HG03097 (cell line): ENCODE measurements around the gene TRIM47.

Experiments used
- ATAC-seq: cut with Tn5 transposase; IDR thresholded peaks from one replicate; pipeline ENCODE4 v1.9.1; 2021; ENCODE audit not compliant: unreplicated experiment, low FRiP score

The TRIM47 gene

GRCh38 chr17:75848523-75849278 is 29.7 kb downstream of the TRIM47 start:
- ATAC-seq, result no peak

GRCh38 chr17:75847614-75848522 is 30.5 kb downstream of the TRIM47 start:
- ATAC-seq, result no peak

- no peak for ATAC-seq
Measured at GRCh38 chr17:75846692-75847613, 31.4 kb downstream of the TRIM47 start.

- ATAC-seq, result no peak
Measured at GRCh38 chr17:75845933-75846691, 32.3 kb downstream of the TRIM47 start.

DNA sequence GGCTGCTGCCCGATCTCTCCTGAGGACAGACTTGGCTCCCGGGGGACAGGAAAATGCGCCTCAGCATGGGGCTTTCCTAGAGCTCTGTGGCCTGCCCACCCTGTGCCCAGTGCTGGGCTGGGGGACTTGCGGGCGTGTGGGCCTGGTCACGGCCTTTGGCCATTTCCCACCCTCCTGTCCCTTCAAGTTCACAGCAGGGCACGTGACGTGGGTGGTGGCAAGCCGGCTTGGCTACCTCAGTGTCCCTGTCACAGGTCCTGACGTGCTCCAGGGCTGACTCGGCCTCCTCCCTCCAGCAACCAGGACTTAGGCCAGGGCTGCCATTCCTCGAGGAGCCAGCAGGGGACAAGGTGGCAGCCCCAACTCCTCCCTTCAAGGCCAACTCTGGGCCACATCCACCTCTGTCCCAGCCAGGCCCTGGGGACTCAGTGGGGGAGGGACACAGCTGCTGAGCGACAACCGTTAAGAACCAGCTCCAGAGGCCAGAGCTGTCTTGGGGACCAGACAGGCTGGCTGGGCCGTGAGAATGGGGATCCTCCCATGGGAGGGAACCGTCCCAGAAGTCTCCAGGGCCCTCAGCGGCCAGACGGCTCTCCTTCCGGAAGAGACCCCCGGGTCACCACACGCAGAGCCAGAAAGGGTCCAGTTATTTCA is 33.2 kb downstream of the TRIM47 start:
- no peak for ATAC-seq

GRCh38 chr17:75844530-75845057 is 33.8 kb downstream of the TRIM47 start:
- no peak for ATAC-seq

DNA sequence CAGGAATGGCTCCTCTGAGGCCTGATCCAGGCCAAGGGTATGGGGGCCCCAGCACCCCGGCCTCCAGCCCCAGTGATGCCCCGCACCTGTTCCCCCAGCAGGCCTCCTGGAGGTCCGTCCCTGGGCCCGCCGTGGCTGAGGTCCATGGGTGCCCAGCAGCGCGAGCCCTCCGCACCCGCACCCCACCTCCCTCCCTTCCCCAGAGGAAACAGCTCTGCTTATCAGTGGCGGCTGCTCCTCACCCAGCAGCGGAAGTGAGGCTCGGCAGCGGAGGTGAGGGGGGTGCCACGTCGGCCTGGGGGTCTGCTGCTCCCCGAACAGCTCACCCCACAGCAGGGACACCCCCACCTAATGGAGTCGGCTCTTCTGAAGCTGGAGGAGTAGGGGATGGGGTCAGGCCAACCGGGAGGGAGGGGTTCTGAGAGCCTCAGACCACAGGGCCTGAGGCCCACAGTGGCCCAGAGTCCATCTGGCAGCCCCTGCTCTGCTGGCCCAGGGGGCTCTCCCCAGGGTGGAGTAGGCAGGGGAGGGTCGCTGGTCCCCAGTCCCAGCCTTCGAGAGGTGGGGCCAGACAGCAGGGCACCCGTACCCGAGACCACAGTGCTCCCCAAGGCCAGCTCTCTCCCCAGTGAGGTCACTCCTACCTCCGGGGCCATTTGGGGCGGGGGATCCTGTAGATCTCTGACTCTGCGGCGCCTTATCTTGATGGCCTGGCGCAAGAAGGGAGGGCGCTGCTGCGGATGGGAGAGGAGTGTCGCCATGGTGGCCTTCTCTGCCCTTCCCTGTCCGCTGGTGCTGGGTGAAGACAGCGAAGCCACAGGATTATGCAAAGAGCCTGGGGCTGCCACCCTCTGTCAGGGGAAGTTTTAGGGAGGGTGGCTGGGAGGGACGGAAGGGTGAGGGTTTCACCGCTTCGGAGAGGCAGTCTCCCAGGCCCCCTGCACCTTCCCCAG is 34.5 kb downstream of the TRIM47 start, which contains the start of gene UNC13D:
TSS of gene UNC13D (minus strand) at position 828 of the 953 bp plus-strand sequence. CDS start at position 761, 67 bp downstream.
- ATAC-seq, result no peak

DNA sequence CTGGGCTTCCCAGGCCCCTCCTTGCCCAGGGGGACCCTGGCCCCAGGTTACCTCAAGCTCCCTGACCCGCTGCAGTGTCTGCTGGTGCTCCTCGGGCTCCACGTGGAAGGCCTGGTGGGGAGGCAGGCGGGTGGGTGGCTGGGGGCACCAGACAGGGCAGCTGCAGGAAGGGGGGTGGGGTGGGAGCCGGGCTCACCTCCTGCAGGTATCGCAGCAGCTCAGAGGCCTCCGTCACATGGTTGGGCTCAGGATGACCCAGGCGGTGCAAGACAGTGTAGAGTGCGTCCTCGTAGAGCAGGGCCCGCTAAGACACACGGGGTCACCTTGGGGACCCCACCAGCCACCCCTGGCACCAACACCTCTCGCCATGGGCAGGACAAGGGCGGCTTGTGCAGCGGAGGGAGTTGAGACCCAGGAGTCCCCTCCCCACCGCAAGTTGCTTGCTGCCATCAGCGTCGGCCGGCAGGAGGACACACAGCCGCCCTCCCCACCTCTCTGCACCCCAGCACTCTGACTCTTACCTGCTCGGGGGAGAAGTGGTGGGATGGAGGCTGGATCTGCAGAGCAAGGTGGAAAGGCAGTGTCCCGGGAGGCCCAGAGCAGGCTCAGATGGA is 35.3 kb downstream of the TRIM47 start:
- no peak for ATAC-seq

GRCh38 chr17:75842411-75842810 is 36.0 kb downstream of the TRIM47 start:
- no peak for ATAC-seq

- no peak for ATAC-seq
Measured at GRCh38 chr17:75840799-75841164, 37.6 kb downstream of the TRIM47 start.

DNA sequence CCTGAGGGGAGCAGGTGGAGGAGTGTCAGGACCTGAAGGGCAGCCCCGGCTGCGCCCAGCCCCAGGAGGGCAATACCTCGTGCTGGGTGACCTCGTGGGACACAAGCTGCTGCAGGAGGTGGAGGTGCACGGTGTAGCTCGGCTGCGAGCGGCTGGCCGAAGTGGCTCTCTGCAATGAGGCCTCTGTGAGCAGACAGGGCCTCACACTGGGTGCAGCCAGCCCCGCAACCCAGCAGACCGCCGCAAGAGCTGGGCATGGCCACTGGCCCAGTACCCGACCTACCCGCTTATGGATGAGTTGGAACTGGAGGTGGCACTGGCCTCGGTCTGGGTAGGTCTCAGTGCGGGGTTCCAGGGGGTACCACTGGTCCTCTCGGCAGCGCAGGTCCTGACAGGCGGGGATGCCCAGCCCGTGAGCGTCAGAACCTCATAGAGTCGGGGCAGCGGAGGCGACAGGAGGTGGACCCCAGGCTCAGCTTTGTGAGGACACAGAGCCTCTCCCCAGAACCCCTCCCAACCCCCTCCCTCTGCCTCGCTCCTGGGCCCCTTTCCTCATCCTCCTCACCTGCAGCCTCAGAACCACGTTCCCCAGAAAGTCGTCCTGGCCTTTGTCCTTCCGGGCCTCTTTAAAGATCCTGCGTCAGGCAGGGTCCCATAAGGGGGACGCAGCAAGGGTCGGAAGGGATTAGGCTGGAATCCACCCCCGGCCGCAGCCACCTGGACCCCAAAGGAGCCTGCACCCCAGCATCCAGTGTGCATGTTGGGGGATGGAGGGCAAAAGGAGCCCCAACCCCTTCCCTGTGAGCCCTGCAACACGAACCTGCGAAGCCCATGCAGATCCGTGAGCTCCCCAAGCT is 38.2 kb downstream of the TRIM47 start:
- ATAC-seq, result no peak

DNA sequence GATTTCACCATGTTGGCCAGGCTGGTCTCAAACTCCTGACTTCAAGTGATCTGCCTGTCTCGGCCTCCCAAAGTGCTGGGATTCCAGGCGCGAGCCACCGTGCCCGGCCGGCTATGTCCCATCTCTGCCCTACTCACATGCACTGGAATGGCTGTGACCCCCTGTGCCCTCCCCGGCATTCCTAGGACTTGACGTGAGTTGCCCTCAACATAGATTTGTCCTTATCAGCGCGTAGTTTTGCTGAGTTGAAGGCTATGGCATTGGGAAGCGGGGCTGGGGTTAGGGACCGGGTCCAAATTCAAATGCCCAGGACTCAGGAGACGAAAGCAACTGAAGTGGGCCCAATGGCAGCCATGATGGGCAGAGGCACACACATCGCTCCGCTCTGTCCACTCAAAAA is 40.0 kb downstream of the TRIM47 start:
- ATAC-seq, result no peak

DNA sequence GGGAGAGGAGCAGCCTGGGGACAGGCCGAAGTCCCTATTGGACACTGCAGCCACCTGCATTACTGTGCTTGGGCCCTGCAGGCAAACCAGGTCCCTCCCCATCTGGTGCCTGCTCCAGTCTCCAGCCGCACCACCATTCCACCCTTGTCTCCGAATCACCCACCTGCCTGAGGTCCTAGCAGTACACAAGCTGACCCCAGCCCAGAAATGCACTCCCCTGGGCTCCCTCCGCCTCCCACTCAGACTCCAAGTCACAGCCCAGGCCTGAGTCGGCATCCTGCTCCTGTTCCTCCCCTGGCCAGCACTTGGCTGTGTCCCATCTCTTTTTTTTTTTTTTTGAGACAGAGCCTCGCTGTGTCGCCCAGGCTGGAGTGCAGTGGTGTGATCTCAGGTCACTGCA is 40.5 kb downstream of the TRIM47 start:
- ATAC-seq, result no peak

DNA sequence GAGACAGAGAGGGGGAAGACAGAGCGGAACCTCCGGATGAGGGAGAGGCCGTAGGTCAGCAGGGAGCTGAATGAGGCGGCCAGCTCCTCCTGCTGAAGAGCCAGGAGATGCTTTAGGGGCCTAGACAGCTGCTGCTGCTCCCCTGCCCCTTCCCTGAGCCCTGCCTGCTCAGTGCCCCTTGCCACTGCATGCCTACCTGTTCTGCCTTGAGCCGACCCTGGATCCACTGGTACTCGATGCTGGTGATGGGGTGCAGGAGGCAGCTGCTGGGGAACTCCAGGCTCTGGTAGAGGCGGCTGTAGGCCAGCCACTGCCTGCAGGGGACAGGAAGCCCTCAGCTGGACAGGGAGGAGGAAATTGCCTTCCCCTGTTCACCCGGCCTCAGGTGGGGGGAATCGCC is 41.8 kb downstream of the TRIM47 start:
- ATAC-seq, result no peak

GRCh38 chr17:75835654-75835987 is 42.8 kb downstream of the TRIM47 start:
- no peak for ATAC-seq

- no peak for ATAC-seq
Measured at GRCh38 chr17:75834928-75835653, 43.3 kb downstream of the TRIM47 start.
